Breast epithelium (tissue), 3 donors: ENCODE measurements around the gene SNAP25.

Source experiments
- CTCF ChIP-seq, 3 donors: fragments of 450-650 bp; IDR thresholded peaks; one replicate each; pipeline ENCODE4 v1.5.1; 2016 to 2017; ENCODE audit warnings: antibody characterized with exemption in 3 of 3, mild to moderate bottlenecking in 3 of 3, moderate library complexity in 3 of 3
- POLR2AphosphoS5 ChIP-seq, 3 donors: sonication (generic); formaldehyde crosslinking; IDR thresholded peaks; one replicate each; pipeline ENCODE4 v1.6.1; 2017; ENCODE audit warnings: antibody characterized with exemption in 3 of 3

DNA sequence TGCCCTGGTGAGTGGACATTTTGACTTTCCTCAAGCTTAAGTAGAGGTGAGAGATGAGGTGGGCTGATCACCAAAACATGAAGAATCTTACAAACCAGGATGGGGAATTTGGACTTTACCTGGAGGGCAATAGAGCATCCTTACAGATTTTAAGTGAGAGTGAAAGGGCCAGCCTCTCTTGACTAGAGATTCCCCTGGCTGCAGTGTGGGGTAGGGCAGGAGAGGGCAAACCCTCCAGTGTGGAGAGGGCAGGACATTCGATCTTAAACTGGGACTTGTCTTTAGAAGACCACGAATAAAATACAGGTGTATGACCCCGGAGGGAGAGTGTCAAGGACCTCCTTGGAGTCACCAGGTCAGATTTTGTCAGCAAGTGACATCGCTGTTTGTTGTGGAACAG is 105.1 kb downstream of the SNAP25 start:
- TF ChIP-seq POLR2AphosphoS5 (IDR thresholded peaks at IDR 0.05): no peak
- TF ChIP-seq CTCF (IDR thresholded peaks at IDR 0.05): no peak
